Mucosa of gallbladder (tissue), 1 donor: ENCODE measurements around the gene PRSS38. TPM values are rescaled to one million over a fixed set of nuclear protein-coding genes. Genes with fewer than 3 reads are reported as not detected.

Experiments
- total RNA-seq: library from RNA; stranded (reverse); gene quantifications from one replicate; pipeline ENCODE4 v1.2.1, GENCODE V29; 2021
- donor health status: DM: no; HTN: no; CAD: no.

PRSS38 gene
- total RNA-seq, 1 donor from 2014 or later, result not detected

Other genes with a start within 250 kb of the PRSS38 start
- 14.1 TPM for gene JMJD4, start 80.4 kb upstream of the PRSS38 start, total RNA-seq
- gene SNAP47, start 80.2 kb upstream of the PRSS38 start, total RNA-seq, result 32.3 TPM
- 2.2 TPM for gene WNT9A, start 132.3 kb downstream of the PRSS38 start, total RNA-seq
- 0.06 TPM for gene WNT3A, start 191.3 kb downstream of the PRSS38 start, total RNA-seq